HG03565 (cell line): Measurements from ENCODE around the gene NRAP.

Experiments used
- ATAC-seq: cut with Tn5 transposase; IDR thresholded peaks from one replicate; pipeline ENCODE4 v1.9.1; 2021; ENCODE audit warnings: mild to moderate bottlenecking, moderate library complexity; ENCODE audit not compliant: unreplicated experiment

NRAP gene

DNA sequence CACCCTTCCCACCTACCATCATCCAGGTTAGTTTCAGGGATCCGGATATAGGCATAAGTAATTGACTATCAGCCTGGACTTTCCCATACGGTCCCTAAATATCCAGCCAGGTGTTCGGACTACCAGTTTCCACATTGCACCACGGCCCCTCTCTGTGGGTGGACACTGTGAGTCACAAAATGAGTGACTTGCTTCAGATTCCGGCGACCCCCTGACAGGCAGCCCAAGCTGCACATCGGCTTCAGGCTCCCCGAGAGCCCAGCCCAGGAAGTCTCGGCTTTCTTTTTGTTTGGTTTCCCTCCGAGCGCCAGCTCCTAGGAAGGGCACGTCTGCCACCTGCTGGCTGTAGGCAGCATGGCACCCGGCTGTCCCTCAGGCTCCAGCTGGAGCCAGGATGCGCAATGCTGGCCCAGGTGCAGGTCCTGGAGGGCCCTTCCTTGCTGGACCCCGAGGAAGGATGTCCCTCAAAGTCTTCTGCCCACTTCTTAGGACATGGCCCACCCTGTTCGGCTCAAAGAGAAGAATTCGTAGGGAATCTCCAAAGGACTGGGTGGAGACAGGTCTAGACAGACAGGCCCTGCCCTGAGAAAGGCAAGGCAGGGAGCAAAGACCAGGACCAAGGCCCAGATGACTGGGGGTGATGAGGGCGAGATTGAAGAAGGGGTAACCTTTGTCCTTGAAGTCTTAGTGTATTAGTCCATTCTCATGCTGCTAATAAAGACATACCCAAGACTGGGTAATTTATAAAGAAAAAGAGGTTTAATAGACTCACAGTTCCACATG is 100.3 kb downstream of the NRAP start:
- peak; percentile 94 for ATAC-seq

- no peak for ATAC-seq
Observed at GRCh38 chr10:113562704-113563103, 101.1 kb downstream of the NRAP start.

- no peak for ATAC-seq
Observed at GRCh38 chr10:113562069-113562468, 101.8 kb downstream of the NRAP start.

GRCh38 chr10:113561214-113561613 is 102.6 kb downstream of the NRAP start:
- ATAC-seq = no peak

- ATAC-seq = no peak
Observed at GRCh38 chr10:113560071-113560470, 103.8 kb downstream of the NRAP start.

DNA sequence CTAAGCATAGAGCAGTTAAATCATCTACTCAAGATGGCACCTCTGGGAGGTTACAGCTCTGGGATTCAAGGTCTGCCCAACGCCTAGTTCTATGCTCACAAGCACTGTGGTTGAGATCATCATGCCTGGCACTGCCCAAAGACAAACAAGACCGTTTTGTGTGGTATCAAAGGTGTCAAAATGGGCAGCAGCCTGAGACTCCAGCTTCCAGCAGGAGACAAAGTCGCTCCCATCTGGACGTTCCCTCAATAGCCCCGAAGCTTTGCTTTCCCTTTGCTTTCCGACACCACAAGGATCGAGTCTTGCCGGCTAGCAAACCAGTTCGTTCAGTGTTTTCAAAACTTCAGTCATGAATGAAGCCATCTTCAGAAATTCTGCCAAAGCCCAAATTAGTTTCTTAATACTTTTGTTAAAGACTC is 105.9 kb downstream of the NRAP start:
- ATAC-seq = no peak

- ATAC-seq = no peak
Observed at GRCh38 chr10:113557424-113557862, 106.4 kb downstream of the NRAP start.

GRCh38 chr10:113555751-113556150 is 108.1 kb downstream of the NRAP start:
- no peak for ATAC-seq

- no peak for ATAC-seq
Observed at GRCh38 chr10:113555245-113555644, 108.6 kb downstream of the NRAP start.

DNA sequence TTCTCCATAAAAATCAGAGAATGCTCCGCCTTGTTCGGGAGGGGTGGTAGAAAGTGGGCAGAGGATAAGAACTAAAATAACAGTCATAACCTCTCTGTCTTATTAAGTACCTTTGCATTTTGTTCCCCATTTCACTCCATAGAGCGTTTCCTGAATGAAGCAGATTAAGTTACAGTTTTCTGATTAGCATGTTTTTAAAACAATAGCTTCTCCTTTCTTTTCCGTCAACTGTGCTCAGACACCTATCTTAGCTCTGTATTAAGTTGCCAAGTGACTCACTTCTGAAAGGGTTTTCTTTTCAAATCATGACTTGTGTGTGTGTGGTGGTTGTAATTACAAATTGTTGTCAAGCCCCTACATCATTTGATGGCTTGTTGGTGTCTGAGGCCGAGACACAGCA is 109.6 kb downstream of the NRAP start:
- no peak for ATAC-seq

DNA sequence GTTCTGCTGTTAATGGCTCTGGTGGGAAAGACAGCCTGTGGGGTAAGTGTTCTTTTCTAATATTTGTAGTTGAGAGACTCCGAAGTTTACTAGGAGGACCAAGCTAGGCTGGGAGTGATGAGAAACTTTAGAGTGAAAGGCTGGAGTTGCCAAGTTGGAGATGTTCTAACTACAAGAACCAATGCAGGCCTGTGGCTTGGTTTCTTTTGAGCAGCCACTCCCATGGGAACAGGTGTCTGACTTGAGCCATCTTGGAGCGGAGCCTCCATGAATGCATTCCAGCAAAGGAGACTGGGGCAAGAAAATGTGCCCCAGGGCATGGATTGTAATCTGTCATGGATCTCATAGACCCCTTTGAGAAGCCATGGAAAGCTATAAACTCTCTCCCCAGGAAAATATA is 110.7 kb downstream of the NRAP start:
- no peak for ATAC-seq

- no peak for ATAC-seq
Observed at GRCh38 chr10:113552701-113553100, 111.1 kb downstream of the NRAP start, which contains the start of gene HABP2. TSS of gene HABP2 (plus strand) at chr10:113553053. CDS start at chr10:113553122, 69 bp downstream.

GRCh38 chr10:113552014-113552413 is 111.8 kb downstream of the NRAP start:
- ATAC-seq = no peak

DNA sequence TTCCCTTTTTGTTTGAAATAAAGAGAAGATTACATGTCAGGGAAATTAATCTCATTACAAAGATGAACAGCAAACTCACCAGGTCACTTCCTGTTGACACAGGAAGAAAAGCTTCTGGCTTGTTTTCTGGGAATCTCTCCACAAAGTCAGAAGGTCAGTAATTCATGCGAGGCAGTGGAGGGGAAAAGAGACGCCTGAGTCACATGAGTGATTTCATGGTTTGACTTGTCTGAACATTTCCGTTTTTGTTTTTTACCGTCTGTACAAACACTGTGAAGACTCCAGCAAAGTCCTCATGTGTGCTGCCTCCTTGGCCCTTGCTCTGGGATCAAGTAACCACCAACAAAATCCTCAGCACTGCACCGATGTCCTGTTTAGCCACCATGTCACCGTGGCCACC is 113.5 kb downstream of the NRAP start:
- no peak for ATAC-seq

DNA sequence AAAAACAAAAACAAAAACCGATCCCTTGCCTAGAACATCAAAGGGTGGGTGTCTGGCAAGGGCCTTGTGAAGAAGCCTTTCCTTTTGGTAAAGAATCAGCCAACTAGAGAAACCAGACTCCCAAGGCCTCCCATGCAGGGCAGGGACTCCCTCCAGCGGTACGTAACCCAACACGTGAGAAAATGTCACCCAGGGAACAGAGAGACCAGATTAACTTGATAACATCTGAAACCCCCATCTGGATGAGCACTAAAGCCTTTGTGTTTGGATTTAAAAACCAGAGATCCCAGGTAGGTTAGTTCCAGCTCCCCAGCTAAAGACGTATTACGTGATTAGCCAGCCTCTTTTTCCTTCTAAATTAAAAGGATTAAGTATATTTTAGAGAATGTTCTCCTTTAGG is 114.0 kb downstream of the NRAP start:
- no peak for ATAC-seq

DNA sequence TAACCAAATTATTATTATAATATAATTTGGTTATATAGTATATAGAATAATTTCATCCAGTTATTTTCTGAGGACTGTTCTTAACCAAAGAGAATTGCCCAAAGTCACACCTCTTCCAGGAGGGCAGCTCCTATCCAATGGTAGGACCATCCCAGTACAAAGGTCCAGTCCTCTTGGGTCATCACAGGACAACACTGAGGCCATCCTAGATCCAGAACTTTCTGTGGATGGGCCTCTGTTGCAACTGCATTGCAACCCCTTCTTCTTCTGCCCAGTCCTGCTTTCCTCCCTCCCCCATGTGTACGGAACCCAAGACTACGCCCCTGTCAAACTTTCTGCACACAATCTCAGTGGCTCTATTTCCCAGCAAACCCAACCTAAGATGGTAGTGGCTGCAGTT is 116.4 kb downstream of the NRAP start:
- no peak for ATAC-seq

DNA sequence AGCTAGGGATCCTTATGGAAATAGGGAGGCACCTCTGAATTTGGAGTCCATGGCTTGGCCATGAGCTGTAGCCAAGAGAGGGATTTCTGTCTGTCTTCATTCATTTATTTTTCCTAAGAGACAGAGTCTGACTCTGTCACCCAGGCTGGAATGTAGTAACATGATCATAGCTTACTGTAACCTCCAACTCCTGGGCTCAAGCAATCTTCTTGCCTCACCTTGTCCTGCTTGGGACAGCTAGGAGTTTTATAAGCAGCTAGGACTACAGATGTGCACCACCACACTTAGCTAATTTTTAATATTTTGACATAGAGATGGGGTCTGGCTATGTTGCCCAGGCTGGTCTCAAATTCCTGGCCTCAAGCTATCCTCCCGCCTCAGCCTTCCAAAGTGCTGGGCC is 119.4 kb downstream of the NRAP start:
- no peak for ATAC-seq

DNA sequence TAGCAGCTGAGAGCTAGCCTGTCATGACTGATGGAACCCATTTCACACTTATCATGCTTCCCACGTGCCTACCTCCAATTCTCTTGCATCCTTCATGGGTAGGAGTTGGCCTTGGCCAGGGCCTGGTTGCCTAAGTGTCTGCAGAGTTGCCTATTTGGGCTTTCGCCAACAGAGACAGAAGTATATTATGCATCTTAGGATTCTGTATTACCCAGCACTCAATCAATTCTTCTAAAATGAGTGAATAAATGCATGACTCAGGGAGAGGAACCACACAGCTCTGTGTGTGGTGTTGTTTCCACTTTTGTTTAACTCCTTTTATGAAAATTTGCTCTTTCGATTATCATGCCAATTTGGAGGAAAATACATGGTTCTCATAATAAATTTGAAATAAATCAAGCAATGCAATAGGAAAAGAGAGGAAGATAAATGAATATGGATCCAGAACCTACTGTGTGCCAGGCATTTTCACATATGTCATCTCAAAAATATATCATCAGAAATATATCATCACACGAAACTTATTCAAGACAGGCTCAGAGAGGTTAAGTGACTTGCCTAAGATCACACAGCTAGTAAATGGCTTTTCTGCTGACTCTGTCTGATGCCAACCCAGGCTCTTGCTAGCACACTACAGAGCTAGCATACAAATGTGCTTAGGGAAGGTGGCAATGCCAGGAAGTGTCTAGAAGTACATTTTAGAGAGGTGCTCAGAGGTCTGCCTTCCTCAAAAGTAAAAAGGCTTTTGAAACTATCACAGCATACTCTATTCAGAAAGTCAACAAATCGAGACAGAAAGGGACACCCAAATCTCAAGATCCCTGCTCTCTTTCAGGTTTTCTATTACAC is 120.5 kb downstream of the NRAP start:
- no peak for ATAC-seq

- ATAC-seq = no peak
Observed at GRCh38 chr10:113541549-113541927, 122.3 kb downstream of the NRAP start.

DNA sequence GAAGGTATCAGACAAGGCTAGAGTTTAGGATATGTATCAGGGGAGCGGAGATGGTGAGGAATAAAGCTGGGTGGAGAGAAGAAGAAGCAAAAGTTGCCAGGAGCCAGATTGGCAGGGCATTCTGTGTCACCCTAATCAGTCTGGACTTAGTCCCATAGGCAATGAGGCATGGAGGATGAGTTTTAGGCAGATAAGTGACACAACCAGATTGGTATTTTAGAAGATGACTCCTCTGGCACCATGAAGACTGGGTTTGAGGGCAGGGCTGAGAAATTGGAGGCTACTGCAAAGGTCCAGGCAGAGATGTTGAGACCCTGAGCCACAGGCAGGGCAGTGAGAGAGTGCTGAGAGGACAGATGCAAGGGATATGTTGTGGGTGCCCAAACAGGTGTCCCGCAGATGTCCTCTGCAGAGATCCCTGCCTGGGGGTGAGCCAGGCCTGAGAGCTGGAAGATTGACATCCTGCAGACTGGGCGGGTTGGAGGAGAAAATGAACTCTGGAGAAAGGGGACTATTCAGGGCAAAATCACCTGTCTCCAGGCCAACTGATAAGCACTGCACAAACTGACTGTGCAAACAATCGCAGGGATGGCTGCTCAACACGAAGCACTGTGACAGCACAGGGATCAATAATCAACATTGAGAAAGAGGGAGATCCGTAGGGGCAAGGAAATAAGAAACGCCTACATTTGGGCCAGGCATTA is 122.8 kb downstream of the NRAP start:
- ATAC-seq = no peak

DNA sequence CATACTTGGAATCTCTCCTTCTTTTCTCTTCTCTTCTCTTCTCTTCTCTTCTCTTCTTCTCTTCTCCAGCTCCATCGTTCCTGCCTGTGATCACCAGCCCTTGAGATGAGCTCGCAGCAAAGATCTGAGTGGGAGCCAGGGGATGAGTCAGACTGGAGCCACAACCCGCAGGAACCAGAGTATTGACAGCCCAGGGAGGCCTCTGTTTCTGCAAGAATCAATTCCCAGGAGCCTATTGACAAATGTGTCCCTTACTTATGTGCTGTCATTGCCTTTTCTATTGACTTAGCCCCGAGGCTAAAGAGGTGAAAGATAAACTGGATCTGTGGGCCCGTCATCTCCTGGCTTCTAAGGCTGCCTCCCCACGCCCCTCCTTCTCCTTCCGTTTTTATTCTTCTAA is 124.1 kb downstream of the NRAP start:
- ATAC-seq = no peak
